ENCODE data around the gene AP4S1.

Gene AP4S1

GRCh38 chr14:30994681-30995620 lies 30.5 kb upstream of the AP4S1 start:
- no peak overlapping the region for H3K4me3 ChIP-seq (ENCODE audit: low read depth in 1 of 2, low read length in 2 of 2)
- H3K36me3 ChIP-seq (ENCODE audit: insufficient read depth, low read length): peaks cover 21% of the 10 kb centered on the region
- H3K27me3 ChIP-seq (ENCODE audit: insufficient read depth, low read length, poor library complexity): no peaks in the 10 kb centered on the region
- TF ChIP-seq CTCF (IDR thresholded peaks at IDR 0.05; ENCODE audit: borderline replicate concordance, extremely low read depth, low read length, poor library complexity, severe bottlenecking) (no peak), EZH2 (IDR thresholded peaks at IDR 0.05; ENCODE audit: borderline replicate concordance, low read depth, low read length, severe bottlenecking) (no peak)
- H3K4me2 ChIP-seq (ENCODE audit: insufficient read depth, low read length): no peak overlapping the region
- no peak for ATAC-seq (ENCODE audit: insufficient read depth, low read depth)
- no peaks in the 10 kb centered on the region for H3K4me1 ChIP-seq (ENCODE audit: insufficient read depth, low read length)
- peaks cover 59% of the 10 kb centered on the region for H4K20me1 ChIP-seq (ENCODE audit: insufficient read depth, low read length)
- H2AFZ ChIP-seq (ENCODE audit: low read depth, low read length): no peak overlapping the region
- no peak for DNase-seq
- no peak overlapping the region for H3K9ac ChIP-seq (ENCODE audit: low read depth, low read length)
- peaks cover 15% of the 10 kb centered on the region for H3K9me3 ChIP-seq (ENCODE audit: insufficient read depth, low read length, severe bottlenecking)
- H3K27ac ChIP-seq (ENCODE audit: low read length): no peak overlapping the region
- H3K79me2 ChIP-seq (ENCODE audit: insufficient read depth, low read length): peaks cover 99% of the 10 kb centered on the region

- no peak overlapping the region for H3K27ac ChIP-seq (ENCODE audit: low read length)
- ATAC-seq (ENCODE audit: insufficient read depth, low read depth) (no peak), DNase-seq (no peak)
- peaks cover 58% of the 10 kb centered on the region for H4K20me1 ChIP-seq (ENCODE audit: insufficient read depth, low read length)
- H3K9me3 ChIP-seq (ENCODE audit: insufficient read depth, low read length, severe bottlenecking): peaks cover 18% of the 10 kb centered on the region
- H3K4me3 ChIP-seq (ENCODE audit: low read depth in 1 of 2, low read length in 2 of 2): no peak overlapping the region
- peaks cover 100% of the 10 kb centered on the region for H3K79me2 ChIP-seq (ENCODE audit: insufficient read depth, low read length)
- no peak overlapping the region for H2AFZ ChIP-seq (ENCODE audit: low read depth, low read length)
- H3K36me3 ChIP-seq (ENCODE audit: insufficient read depth, low read length): peaks cover 24% of the 10 kb centered on the region
- no peaks in the 10 kb centered on the region for H3K4me1 ChIP-seq (ENCODE audit: insufficient read depth, low read length)
- no peak overlapping the region for H3K9ac ChIP-seq (ENCODE audit: low read depth, low read length)
- H3K27me3 ChIP-seq (ENCODE audit: insufficient read depth, low read length, poor library complexity): no peaks in the 10 kb centered on the region
- H3K4me2 ChIP-seq (ENCODE audit: insufficient read depth, low read length): no peak overlapping the region
- TF ChIP-seq EZH2 (IDR thresholded peaks at IDR 0.05; ENCODE audit: borderline replicate concordance, low read depth, low read length, severe bottlenecking) (no peak), CTCF (IDR thresholded peaks at IDR 0.05; ENCODE audit: borderline replicate concordance, extremely low read depth, low read length, poor library complexity, severe bottlenecking) (no peak)
Measured at GRCh38 chr14:30995689-30996088, 29.8 kb upstream of the AP4S1 start.

GRCh38 chr14:30996892-30997659 lies 28.4 kb upstream of the AP4S1 start:
- ATAC-seq (ENCODE audit: insufficient read depth, low read depth) (no peak), DNase-seq (no peak)
- TF ChIP-seq EZH2 (IDR thresholded peaks at IDR 0.05; ENCODE audit: borderline replicate concordance, low read depth, low read length, severe bottlenecking) (no peak), CTCF (IDR thresholded peaks at IDR 0.05; ENCODE audit: borderline replicate concordance, extremely low read depth, low read length, poor library complexity, severe bottlenecking) (no peak)
- no peaks in the 10 kb centered on the region for H3K4me1 ChIP-seq (ENCODE audit: insufficient read depth, low read length)
- H4K20me1 ChIP-seq (ENCODE audit: insufficient read depth, low read length): peaks cover 48% of the 10 kb centered on the region
- no peak overlapping the region for H2AFZ ChIP-seq (ENCODE audit: low read depth, low read length)
- peaks cover 20% of the 10 kb centered on the region for H3K9me3 ChIP-seq (ENCODE audit: insufficient read depth, low read length, severe bottlenecking)
- H3K9ac ChIP-seq (ENCODE audit: low read depth, low read length): no peak overlapping the region
- no peak overlapping the region for H3K4me2 ChIP-seq (ENCODE audit: insufficient read depth, low read length)
- H3K27ac ChIP-seq (ENCODE audit: low read length): no peak overlapping the region
- H3K4me3 ChIP-seq (ENCODE audit: low read depth in 1 of 2, low read length in 2 of 2): no peak overlapping the region
- H3K79me2 ChIP-seq (ENCODE audit: insufficient read depth, low read length): peaks cover 98% of the 10 kb centered on the region
- no peaks in the 10 kb centered on the region for H3K27me3 ChIP-seq (ENCODE audit: insufficient read depth, low read length, poor library complexity)
- peaks cover 35% of the 10 kb centered on the region for H3K36me3 ChIP-seq (ENCODE audit: insufficient read depth, low read length)
